Type B pancreatic cell (in vitro differentiated cells): Measurements from ENCODE around the gene TCF7L1. TPM values are rescaled to one million over a fixed set of nuclear protein-coding genes. Genes with fewer than 3 reads are reported as not detected.

Experiments
- DNase-seq: peaks from one replicate; pipeline ENCODE4 v3.0.0; 2021; ENCODE audit warnings: mixed read lengths; ENCODE audit not compliant: unreplicated experiment; ENCODE audit errors: extremely low spot score
- H3K27ac Mint-ChIP-seq: 2 replicates; pipeline ENCODE4 v1.8.0; 2021; ENCODE audit warnings: mild to moderate bottlenecking, mixed read lengths
- H3K27me3 Mint-ChIP-seq: 2 replicates; pipeline ENCODE4 v1.8.0; 2021; ENCODE audit warnings: mixed read lengths
- H3K36me3 Mint-ChIP-seq: 2 replicates; pipeline ENCODE4 v1.8.0; 2021; ENCODE audit warnings: mixed read lengths
- H3K4me1 Mint-ChIP-seq: one replicate; pipeline ENCODE4 v1.8.0; 2021; ENCODE audit warnings: mixed read lengths; ENCODE audit not compliant: unreplicated experiment
- H3K4me3 Mint-ChIP-seq: 2 replicates; pipeline ENCODE4 v1.8.0; 2021; ENCODE audit warnings: mild to moderate bottlenecking, mixed read lengths
- H3K9me3 Mint-ChIP-seq: 2 replicates; pipeline ENCODE4 v1.8.0; 2021; ENCODE audit warnings: mixed read lengths
- CTCF ChIP-seq: fragments of 200-600 bp; sonication (generic); conservative IDR thresholded peaks from 2 replicates; pipeline ENCODE4 v1.5.0; 2021; ENCODE audit warnings: antibody characterized with exemption, mild to moderate bottlenecking
- total RNA-seq: library from RNA; stranded (reverse); gene quantifications from 2 replicates; pipeline ENCODE4 v1.2.1, GENCODE V29; 2021; ENCODE audit warnings: low replicate concordance

Gene TCF7L1
- total RNA-seq, 1 donor from 2014 or later = 32.4 TPM

DNA sequence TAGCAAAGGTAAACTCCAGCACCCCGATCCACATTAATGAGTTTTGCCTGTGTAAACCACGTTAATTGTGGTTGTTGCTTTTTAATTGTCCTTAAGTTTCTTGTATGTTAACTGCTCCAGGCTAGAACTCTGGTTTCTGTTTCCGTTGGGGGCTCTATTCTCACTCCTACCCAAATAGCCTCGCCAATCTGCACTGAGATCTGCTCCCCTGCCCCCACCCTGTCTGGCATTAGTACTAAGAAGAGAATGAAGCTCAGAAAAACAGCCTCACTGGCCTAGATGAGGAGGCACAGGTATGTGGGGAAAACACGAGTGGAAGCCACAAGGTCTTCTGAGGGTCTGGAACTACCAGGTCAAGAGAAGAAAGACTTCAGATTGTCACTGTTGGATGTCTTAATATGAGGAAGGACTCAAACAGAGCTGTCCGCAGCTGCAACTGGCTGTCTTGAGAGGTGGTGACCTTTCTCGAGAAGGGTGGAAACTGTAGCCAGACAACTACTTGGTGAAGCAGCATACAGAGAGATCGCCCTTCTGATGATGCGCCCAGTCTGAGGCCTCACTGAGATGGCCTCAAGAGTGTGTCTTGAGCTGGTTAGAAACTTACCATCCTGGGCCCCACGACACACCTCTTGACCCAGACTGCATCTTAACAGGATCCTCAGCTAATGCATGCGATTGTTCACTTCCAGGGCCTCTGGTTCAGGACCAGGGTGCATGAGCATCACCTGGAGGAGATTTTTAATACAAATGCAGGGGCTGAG, 121.5 kb downstream of the TCF7L1 start:
- Mint-ChIP-seq H3K27me3 (no peaks in the 10 kb centered on the region), H3K36me3 (no peaks in the 10 kb centered on the region), H3K4me1 (peaks cover 74% of the 10 kb centered on the region)

GRCh38 chr2:85255456-85255812, 122.2 kb downstream of the TCF7L1 start:
- Mint-ChIP-seq H3K27ac (peak overlapping the region; percentile 99), H3K4me1 (peaks cover 77% of the 10 kb centered on the region), H3K9me3 (no peaks in the 10 kb centered on the region), H3K36me3 (no peaks in the 10 kb centered on the region), H3K27me3 (no peaks in the 10 kb centered on the region), H3K4me3 (peak overlapping the region; percentile 87)
- DNase-seq = no peak
- no peak for TF ChIP-seq CTCF

More for the DNA sequence above, 121.5 kb downstream of the TCF7L1 start:
- no peak for TF ChIP-seq CTCF
- Mint-ChIP-seq H3K9me3 (no peaks in the 10 kb centered on the region), H3K4me3 (peak overlapping the region; percentile 87), H3K27ac (peak overlapping the region; percentile 99)
- no peak for DNase-seq

GRCh38 chr2:85255813-85256594, 122.8 kb downstream of the TCF7L1 start:
- peak overlapping the region; percentile 99 for H3K27ac Mint-ChIP-seq
- peaks cover 78% of the 10 kb centered on the region for H3K4me1 Mint-ChIP-seq
- H3K36me3 Mint-ChIP-seq = peaks cover 4% of the 10 kb centered on the region
- DNase-seq = peak; percentile 78
- H3K27me3 Mint-ChIP-seq = no peaks in the 10 kb centered on the region
- no peak for TF ChIP-seq CTCF
- no peaks in the 10 kb centered on the region for H3K9me3 Mint-ChIP-seq
- H3K4me3 Mint-ChIP-seq = peak overlapping the region; percentile 87

- Mint-ChIP-seq H3K4me1 (peaks cover 75% of the 10 kb centered on the region), H3K27ac (peak overlapping the region; percentile 95), H3K36me3 (peaks cover 12% of the 10 kb centered on the region), H3K9me3 (no peaks in the 10 kb centered on the region), H3K4me3 (peak overlapping the region; percentile 79), H3K27me3 (no peaks in the 10 kb centered on the region)
- TF ChIP-seq CTCF = no peak
- no peak for DNase-seq
Measured at GRCh38 chr2:85257359-85257969, 124.3 kb downstream of the TCF7L1 start.

GRCh38 chr2:85257970-85258605, 124.9 kb downstream of the TCF7L1 start:
- Mint-ChIP-seq H3K27me3 (no peaks in the 10 kb centered on the region), H3K9me3 (no peaks in the 10 kb centered on the region), H3K36me3 (peaks cover 16% of the 10 kb centered on the region), H3K27ac (peak overlapping the region; percentile 95), H3K4me3 (peak overlapping the region; percentile 79), H3K4me1 (peaks cover 75% of the 10 kb centered on the region)
- no peak for DNase-seq
- TF ChIP-seq CTCF = no peak
